Parathyroid adenoma (tissue), 2 donors: ENCODE measurements around the gene PRR23B.
"Not testable (repeated sequence)": the region's sequence is repeated elsewhere in the genome, so short reads cannot be mapped to it uniquely, and the experiment has no call there.

Source experiments
- H2AFZ ChIP-seq: fragments of 300-600 bp; sonication (generic); one replicate; pipeline ENCODE4 v1.7.0; 2017; ENCODE audit warnings: antibody characterized with exemption, mild to moderate bottlenecking
- H3K27ac ChIP-seq: fragments of 300-600 bp; sonication (generic); one replicate; pipeline ENCODE4 v1.7.0; 2017
- H3K27me3 ChIP-seq: fragments of 300-600 bp; sonication (generic); one replicate; pipeline ENCODE4 v1.7.0; 2017; ENCODE audit warnings: low read length; ENCODE audit not compliant: control insufficient read depth, insufficient read depth
- H3K36me3 ChIP-seq: fragments of 300-600 bp; sonication (generic); one replicate; pipeline ENCODE4 v1.7.0; 2017; ENCODE audit warnings: low read length; ENCODE audit not compliant: control insufficient read depth, insufficient read depth
- H3K4me1 ChIP-seq: fragments of 300-600 bp; sonication (generic); one replicate; pipeline ENCODE4 v1.7.0; 2017; ENCODE audit warnings: control low read depth
- H3K4me2 ChIP-seq: fragments of 300-600 bp; sonication (generic); one replicate; pipeline ENCODE4 v1.7.0; 2017; ENCODE audit warnings: low read length
- H3K4me3 ChIP-seq: fragments of 300-600 bp; sonication (generic); one replicate; pipeline ENCODE4 v1.7.0; 2017; ENCODE audit warnings: low read depth, low read length
- H3K79me2 ChIP-seq: fragments of 300-600 bp; sonication (generic); one replicate; pipeline ENCODE4 v1.7.0; 2017; ENCODE audit warnings: control low read depth
- H3K9ac ChIP-seq: fragments of 300-600 bp; sonication (generic); one replicate; pipeline ENCODE4 v1.7.0; 2017; ENCODE audit warnings: mild to moderate bottlenecking
- H3K9me3 ChIP-seq: fragments of 300-600 bp; sonication (generic); one replicate; pipeline ENCODE4 v1.7.0; 2017; ENCODE audit warnings: low read length; ENCODE audit not compliant: control insufficient read depth
- CTCF ChIP-seq: fragments of 300-600 bp; sonication (generic); IDR thresholded peaks from one replicate; pipeline ENCODE4 v1.7.0; 2017; ENCODE audit warnings: antibody characterized with exemption, mild to moderate bottlenecking
- donor health status: primary hyperparathyroidism.

PRR23B gene

GRCh38 chr3:139043554-139044365, 23.0 kb upstream of the PRR23B start:
- Histone ChIP-seq H3K27me3 (no peaks in the 10 kb centered on the region), H3K27ac (no peak overlapping the region), H3K36me3 (no peaks in the 10 kb centered on the region), H2AFZ (no peak overlapping the region), H3K9ac (no peak overlapping the region), H3K4me3 (no peak overlapping the region), H3K4me2 (no peak overlapping the region), H3K79me2 (no peaks in the 10 kb centered on the region), H3K9me3 (no peaks in the 10 kb centered on the region), H3K4me1 (no peaks in the 10 kb centered on the region)
- TF ChIP-seq CTCF = no peak

- TF ChIP-seq CTCF = no peak
- no peak overlapping the region for H3K4me2 ChIP-seq
- no peak overlapping the region for H3K9ac ChIP-seq
- no peak overlapping the region for H3K4me3 ChIP-seq
- H3K27me3 ChIP-seq = no peaks in the 10 kb centered on the region
- no peaks in the 10 kb centered on the region for H3K9me3 ChIP-seq
- no peaks in the 10 kb centered on the region for H3K79me2 ChIP-seq
- H3K4me1 ChIP-seq = no peaks in the 10 kb centered on the region
- H3K36me3 ChIP-seq = no peaks in the 10 kb centered on the region
- no peak overlapping the region for H2AFZ ChIP-seq
- H3K27ac ChIP-seq = no peak overlapping the region
These were observed 16.8 kb upstream of the PRR23B start for GRCh38 chr3:139037478-139037877.

- Histone ChIP-seq H3K9me3 (no peaks in the 10 kb centered on the region), H3K27me3 (no peaks in the 10 kb centered on the region)
These were observed 11.7 kb upstream of the PRR23B start for GRCh38 chr3:139032326-139033002.

GRCh38 chr3:139030576-139030975, 9.8 kb upstream of the PRR23B start:
- not testable (repeated sequence) for H3K79me2 ChIP-seq, H2AFZ ChIP-seq, H3K9ac ChIP-seq, H3K4me1 ChIP-seq, H3K9me3 ChIP-seq, H3K4me2 ChIP-seq, H3K27ac ChIP-seq, H3K27me3 ChIP-seq, H3K4me3 ChIP-seq, H3K36me3 ChIP-seq

More at GRCh38 chr3:139032326-139033002, 11.7 kb upstream of the PRR23B start:
- Histone ChIP-seq H3K36me3 (no peaks in the 10 kb centered on the region), H3K4me3 (no peak overlapping the region), H3K4me2 (no peak overlapping the region), H3K27ac (no peak overlapping the region), H3K79me2 (no peaks in the 10 kb centered on the region), H3K9ac (no peak overlapping the region), H3K4me1 (no peaks in the 10 kb centered on the region), H2AFZ (no peak overlapping the region)
- TF ChIP-seq CTCF = no peak

GRCh38 chr3:139024968-139025367, 4.2 kb upstream of the PRR23B start:
- Histone ChIP-seq H3K9me3 (no peaks in the 10 kb centered on the region), H3K27me3 (no peaks in the 10 kb centered on the region), H3K9ac (no peak overlapping the region), H3K79me2 (no peaks in the 10 kb centered on the region), H3K4me2 (no peak overlapping the region), H3K4me3 (no peak overlapping the region), H3K36me3 (no peaks in the 10 kb centered on the region), H2AFZ (no peak overlapping the region), H3K4me1 (no peaks in the 10 kb centered on the region), H3K27ac (no peak overlapping the region)
- TF ChIP-seq CTCF = no peak
